BE2C (cell line): Measurements from ENCODE around the gene C16orf86.

ENCODE experiments used
- DNase-seq: peaks from one replicate; pipeline ENCODE4 v3.0.0-alpha.2; 2020
- H3K27me3 ChIP-seq: fragments of 250-450 bp; sonication (Bioruptor Pico); 2 replicates; pipeline ENCODE4 v1.5.1; 2020; ENCODE audit warnings: mild to moderate bottlenecking
- H3K36me3 ChIP-seq: fragments of 250-450 bp; sonication (Bioruptor Pico); 2 replicates; pipeline ENCODE4 v1.5.1; 2020; ENCODE audit warnings: mild to moderate bottlenecking
- H3K4me1 ChIP-seq: fragments of 250-450 bp; sonication (Bioruptor Pico); 2 replicates; pipeline ENCODE4 v1.5.1; 2020
- H3K4me3 ChIP-seq: 2 replicates; pipeline ENCODE4 v1.5.1; 2011; ENCODE audit warnings: low read depth, low read length
- H3K9me3 ChIP-seq: fragments of 250-450 bp; sonication (Bioruptor Pico); 2 replicates; pipeline ENCODE4 v1.5.1; 2020
- TF ChIP-seq, protein P1 (sequence below): IDR thresholded peaks from 2 replicates; pipeline ENCODE4 v1.5.1; 2012; ENCODE audit warnings: mild to moderate bottlenecking, low read depth, low read length

The C16orf86 gene

DNA sequence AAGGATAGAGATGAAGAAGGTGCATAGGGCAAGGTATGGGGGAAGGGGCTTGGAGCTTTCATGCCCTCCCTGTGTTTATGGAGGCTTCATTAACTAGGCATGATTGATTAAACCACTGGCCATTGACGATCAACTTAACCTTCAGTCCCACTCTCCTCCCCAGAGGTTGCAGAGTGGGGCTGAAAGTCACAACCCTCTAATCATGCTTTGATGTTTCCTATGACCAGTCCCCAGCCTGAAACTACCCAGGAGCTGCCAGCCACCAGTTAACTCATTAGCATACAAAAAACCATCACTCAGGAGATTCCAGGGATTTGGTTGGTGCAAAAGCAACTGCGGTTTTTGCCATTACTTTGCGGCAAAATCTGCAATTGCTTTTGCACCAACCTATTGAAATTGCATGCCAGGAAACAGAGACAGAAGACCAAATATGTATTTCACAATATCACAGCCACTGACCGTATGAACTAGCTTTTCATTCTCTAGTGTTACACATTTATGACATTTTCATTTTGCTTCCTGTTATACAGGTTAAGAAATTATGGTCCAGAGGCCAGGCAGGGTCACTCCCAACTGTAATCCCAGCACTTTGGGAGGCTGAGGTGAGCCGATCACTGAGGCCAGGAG lies 47.1 kb downstream of the C16orf86 start:
- H3K4me3 ChIP-seq: no peak overlapping the region
- TF ChIP-seq, protein P1, sequence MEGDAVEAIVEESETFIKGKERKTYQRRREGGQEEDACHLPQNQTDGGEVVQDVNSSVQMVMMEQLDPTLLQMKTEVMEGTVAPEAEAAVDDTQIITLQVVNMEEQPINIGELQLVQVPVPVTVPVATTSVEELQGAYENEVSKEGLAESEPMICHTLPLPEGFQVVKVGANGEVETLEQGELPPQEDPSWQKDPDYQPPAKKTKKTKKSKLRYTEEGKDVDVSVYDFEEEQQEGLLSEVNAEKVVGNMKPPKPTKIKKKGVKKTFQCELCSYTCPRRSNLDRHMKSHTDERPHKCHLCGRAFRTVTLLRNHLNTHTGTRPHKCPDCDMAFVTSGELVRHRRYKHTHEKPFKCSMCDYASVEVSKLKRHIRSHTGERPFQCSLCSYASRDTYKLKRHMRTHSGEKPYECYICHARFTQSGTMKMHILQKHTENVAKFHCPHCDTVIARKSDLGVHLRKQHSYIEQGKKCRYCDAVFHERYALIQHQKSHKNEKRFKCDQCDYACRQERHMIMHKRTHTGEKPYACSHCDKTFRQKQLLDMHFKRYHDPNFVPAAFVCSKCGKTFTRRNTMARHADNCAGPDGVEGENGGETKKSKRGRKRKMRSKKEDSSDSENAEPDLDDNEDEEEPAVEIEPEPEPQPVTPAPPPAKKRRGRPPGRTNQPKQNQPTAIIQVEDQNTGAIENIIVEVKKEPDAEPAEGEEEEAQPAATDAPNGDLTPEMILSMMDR: no peak
- H3K36me3 ChIP-seq: no peaks in the 10 kb centered on the region
- no peak for DNase-seq
- peaks cover 6% of the 10 kb centered on the region; the same call in 1 of the 2 replicates for H3K4me1 ChIP-seq
- no peaks in the 10 kb centered on the region for H3K27me3 ChIP-seq
- no peaks in the 10 kb centered on the region for H3K9me3 ChIP-seq

DNA sequence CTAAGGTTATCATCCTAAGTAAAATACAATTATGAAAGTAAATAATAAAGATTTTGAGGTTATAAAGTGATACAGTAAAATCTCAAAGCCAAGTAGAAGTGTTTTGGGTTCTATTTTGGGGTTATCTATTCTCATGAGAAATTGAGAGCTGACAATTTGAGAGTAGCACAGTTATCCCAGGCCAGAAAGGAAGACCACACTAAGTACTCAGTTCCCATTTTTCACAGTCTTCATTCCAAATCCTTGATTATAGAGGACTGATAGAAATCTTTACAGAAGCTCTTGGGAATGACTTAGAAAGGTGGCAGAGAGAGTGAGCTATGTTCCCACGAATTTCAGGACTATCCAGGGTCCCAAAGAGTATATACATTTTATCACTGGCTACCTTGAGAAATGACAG lies 47.9 kb downstream of the C16orf86 start:
- H3K4me3 ChIP-seq: no peak overlapping the region
- H3K36me3 ChIP-seq: no peaks in the 10 kb centered on the region
- no peaks in the 10 kb centered on the region for H3K27me3 ChIP-seq
- peaks cover 6% of the 10 kb centered on the region; the same call in 1 of the 2 replicates for H3K4me1 ChIP-seq
- DNase-seq: no peak
- H3K9me3 ChIP-seq: no peaks in the 10 kb centered on the region
- TF ChIP-seq, protein P1: no peak

DNA sequence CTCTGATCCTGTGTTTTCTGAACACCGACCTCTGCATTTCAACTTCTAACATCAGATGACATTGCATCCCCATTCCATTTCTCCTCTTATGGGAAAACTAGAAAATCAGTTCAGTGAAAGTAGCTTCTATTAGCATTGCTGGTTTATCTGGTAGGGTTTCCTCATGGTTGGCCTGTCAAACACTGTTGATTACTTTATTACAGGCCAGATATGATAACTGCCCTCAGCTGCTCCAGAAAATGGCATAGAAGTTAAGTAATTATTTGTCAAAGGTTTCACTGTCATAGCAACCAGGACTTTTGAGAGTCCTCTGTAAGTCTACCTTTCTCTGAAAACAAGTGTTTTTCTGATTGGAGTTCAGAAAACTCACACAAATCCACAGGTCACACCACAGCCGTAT lies 49.5 kb downstream of the C16orf86 start:
- Histone ChIP-seq H3K27me3 (no peaks in the 10 kb centered on the region), H3K4me1 (peaks cover 6% of the 10 kb centered on the region; the same call in 1 of the 2 replicates), H3K36me3 (no peaks in the 10 kb centered on the region), H3K4me3 (no peak overlapping the region), H3K9me3 (no peaks in the 10 kb centered on the region)
- TF ChIP-seq, protein P1: no peak
- DNase-seq: no peak
